ENCODE data around the gene SLC29A3.

DNA sequence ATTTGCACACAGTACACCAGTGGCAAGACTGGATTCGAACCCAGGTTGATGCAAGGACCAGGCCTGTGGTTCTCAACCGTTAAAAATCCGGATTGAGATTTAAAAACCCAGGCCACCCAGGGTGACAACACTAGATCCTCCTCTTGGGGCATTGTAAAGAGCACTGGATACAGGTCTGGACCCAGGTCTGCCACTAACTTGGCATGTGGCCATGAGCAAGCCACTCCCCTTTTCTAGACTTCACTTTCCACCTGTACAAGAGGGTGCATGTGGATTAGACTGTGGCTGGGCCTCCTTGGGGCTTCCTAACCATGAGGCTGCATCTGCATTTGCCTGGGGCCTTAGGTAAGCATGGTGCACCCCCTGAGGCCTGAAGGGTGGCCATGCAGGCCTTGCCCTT is 21.7 kb upstream of the SLC29A3 start:
- TF ChIP-seq, protein P1, sequence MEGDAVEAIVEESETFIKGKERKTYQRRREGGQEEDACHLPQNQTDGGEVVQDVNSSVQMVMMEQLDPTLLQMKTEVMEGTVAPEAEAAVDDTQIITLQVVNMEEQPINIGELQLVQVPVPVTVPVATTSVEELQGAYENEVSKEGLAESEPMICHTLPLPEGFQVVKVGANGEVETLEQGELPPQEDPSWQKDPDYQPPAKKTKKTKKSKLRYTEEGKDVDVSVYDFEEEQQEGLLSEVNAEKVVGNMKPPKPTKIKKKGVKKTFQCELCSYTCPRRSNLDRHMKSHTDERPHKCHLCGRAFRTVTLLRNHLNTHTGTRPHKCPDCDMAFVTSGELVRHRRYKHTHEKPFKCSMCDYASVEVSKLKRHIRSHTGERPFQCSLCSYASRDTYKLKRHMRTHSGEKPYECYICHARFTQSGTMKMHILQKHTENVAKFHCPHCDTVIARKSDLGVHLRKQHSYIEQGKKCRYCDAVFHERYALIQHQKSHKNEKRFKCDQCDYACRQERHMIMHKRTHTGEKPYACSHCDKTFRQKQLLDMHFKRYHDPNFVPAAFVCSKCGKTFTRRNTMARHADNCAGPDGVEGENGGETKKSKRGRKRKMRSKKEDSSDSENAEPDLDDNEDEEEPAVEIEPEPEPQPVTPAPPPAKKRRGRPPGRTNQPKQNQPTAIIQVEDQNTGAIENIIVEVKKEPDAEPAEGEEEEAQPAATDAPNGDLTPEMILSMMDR (conservative IDR thresholded peaks at IDR 0.05; ENCODE audit: low read depth, low read length), result no peak
- no peak for TF ChIP-seq EZH2phosphoT487 (IDR thresholded peaks at IDR 0.05; ENCODE audit: borderline replicate concordance, low read length)
